ENCODE results near the gene OR10K1.

OR10K1 gene

DNA sequence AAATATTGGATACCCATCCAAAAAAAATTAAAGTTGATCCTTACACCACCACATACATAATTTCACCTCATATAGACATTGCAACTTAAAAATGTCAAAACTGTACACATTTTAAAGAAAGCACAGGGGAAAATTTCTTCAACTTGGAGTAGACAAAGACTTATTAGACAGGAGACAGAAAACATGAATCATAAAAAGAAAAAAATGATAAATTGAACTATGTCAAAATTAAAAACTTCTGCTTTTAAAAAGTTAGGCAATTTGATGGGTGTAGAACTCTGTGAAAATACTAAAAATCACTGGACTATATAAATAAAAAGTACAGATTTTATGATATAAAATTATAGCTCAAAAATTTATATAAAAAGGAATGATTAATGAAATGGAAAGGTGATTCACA is 4.4 kb upstream of the OR10K1 start:
- Histone ChIP-seq H3K4me3 (ENCODE audit: insufficient read depth, low read depth, low read length, poor library complexity, severe bottlenecking) (no peak overlapping the region), H3K27me3 (replicated peaks; ENCODE audit: control insufficient read depth, insufficient read depth, low read length, poor library complexity, severe bottlenecking) (peaks cover 5% of the 10 kb centered on the region), H3K9me3 (ENCODE audit: control insufficient read depth, low read length) (no peaks in the 10 kb centered on the region), H3K27ac (ENCODE audit: insufficient read depth, low read length, poor library complexity, severe bottlenecking) (no peak overlapping the region), H3K4me1 (ENCODE audit: control insufficient read depth, insufficient read depth, low read length, poor library complexity, severe bottlenecking) (no peaks in the 10 kb centered on the region), H3K36me3 (ENCODE audit: control insufficient read depth, insufficient read depth, low read length) (no peaks in the 10 kb centered on the region)
- no peak for DNase-seq

DNA sequence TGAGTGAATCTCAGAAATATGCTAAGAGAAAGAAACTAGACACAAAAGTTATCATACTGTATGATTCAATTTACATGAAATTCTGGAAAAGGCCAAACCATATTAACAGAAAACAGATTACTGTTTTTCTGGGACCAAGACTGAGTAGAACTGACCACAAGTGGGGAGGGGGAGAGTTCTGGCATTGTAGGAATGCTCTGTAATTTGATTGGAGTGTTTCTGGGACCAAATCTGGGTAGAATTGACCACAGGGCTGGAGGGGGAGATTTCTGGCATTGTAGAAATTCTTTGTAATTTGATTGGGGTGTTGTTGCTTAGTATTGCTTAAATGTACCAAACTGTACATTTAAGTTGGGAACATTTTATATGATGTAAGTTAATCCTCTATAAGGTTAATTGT is 3.4 kb upstream of the OR10K1 start:
- no peak for DNase-seq
- peaks cover 5% of the 10 kb centered on the region for H3K27me3 ChIP-seq (replicated peaks; ENCODE audit: control insufficient read depth, insufficient read depth, low read length, poor library complexity, severe bottlenecking)
- H3K36me3 ChIP-seq (ENCODE audit: control insufficient read depth, insufficient read depth, low read length), result no peaks in the 10 kb centered on the region
- H3K4me1 ChIP-seq (ENCODE audit: control insufficient read depth, insufficient read depth, low read length, poor library complexity, severe bottlenecking), result no peaks in the 10 kb centered on the region
- no peaks in the 10 kb centered on the region for H3K9me3 ChIP-seq (ENCODE audit: control insufficient read depth, low read length)
- H3K27ac ChIP-seq (ENCODE audit: insufficient read depth, low read length, poor library complexity, severe bottlenecking), result no peak overlapping the region
- no peak overlapping the region for H3K4me3 ChIP-seq (ENCODE audit: insufficient read depth, low read depth, low read length, poor library complexity, severe bottlenecking)

DNA sequence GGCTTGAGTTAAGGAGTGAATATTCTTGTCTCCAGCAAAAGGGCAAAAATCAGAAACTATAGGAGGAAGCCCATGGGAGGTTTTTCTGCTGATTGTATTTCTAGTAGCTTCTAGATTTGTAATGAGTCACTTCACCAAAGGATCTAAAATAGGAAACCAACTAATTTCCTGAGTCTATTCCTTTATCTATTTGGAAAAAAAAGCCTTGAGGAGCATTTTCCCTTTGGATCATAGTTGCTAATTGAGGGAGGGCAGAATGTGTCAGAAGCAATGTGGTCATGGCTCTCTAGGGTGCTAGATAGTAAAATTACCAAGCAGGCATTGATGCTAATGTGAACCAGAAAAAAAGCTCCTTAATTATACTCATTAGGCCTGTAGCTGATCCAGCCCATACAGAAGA is 10.3 kb downstream of the OR10K1 start, which contains the start of gene OR10R2:
Gene OR10R2, plus strand, starts transcription at position 301 of the 400 bp plus-strand sequence. CDS start 106 bp downstream, outside the sequence.
- no peaks in the 10 kb centered on the region for H3K36me3 ChIP-seq (ENCODE audit: control insufficient read depth, insufficient read depth, low read length)
- no peak for DNase-seq
- H3K27me3 ChIP-seq (replicated peaks; ENCODE audit: control insufficient read depth, insufficient read depth, low read length, poor library complexity, severe bottlenecking), result no peaks in the 10 kb centered on the region
- no peaks in the 10 kb centered on the region for H3K9me3 ChIP-seq (ENCODE audit: control insufficient read depth, low read length)
- H3K4me1 ChIP-seq (ENCODE audit: control insufficient read depth, insufficient read depth, low read length, poor library complexity, severe bottlenecking), result no peaks in the 10 kb centered on the region
- H3K27ac ChIP-seq (ENCODE audit: insufficient read depth, low read length, poor library complexity, severe bottlenecking), result no peak within 1 kb of the TSS
- no peak within 1 kb of the TSS for H3K4me3 ChIP-seq (ENCODE audit: insufficient read depth, low read depth, low read length, poor library complexity, severe bottlenecking)

DNA sequence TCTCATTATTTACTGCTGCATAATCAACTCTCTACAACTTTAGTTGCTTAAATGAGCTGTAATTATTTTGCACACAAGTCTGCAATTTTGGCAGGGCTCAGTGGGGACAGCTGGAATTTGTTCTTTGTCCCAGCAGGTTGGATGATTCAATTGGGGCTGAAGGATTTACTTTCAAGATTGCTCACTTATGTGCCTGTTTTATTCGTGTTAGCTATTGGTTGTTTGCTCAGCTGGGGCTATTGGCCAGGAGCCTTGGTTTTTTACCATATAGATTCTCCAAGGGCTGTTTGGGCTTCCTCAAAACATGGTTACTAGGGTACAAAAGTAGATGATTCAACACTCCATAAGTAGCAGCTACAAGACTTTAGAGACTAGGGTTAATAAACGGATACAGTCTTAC is 23.8 kb downstream of the OR10K1 start:
- Histone ChIP-seq H3K4me3 (ENCODE audit: insufficient read depth, low read depth, low read length, poor library complexity, severe bottlenecking) (no peak overlapping the region), H3K36me3 (ENCODE audit: control insufficient read depth, insufficient read depth, low read length) (no peaks in the 10 kb centered on the region), H3K27me3 (replicated peaks; ENCODE audit: control insufficient read depth, insufficient read depth, low read length, poor library complexity, severe bottlenecking) (no peaks in the 10 kb centered on the region), H3K27ac (ENCODE audit: insufficient read depth, low read length, poor library complexity, severe bottlenecking) (no peak overlapping the region), H3K9me3 (ENCODE audit: control insufficient read depth, low read length) (no peaks in the 10 kb centered on the region), H3K4me1 (ENCODE audit: control insufficient read depth, insufficient read depth, low read length, poor library complexity, severe bottlenecking) (no peaks in the 10 kb centered on the region)
- no peak for DNase-seq

GRCh38 chr1:158491316-158491715 is 29.7 kb downstream of the OR10K1 start:
- Histone ChIP-seq H3K4me1 (ENCODE audit: control insufficient read depth, insufficient read depth, low read length, poor library complexity, severe bottlenecking) (no peaks in the 10 kb centered on the region), H3K36me3 (ENCODE audit: control insufficient read depth, insufficient read depth, low read length) (no peaks in the 10 kb centered on the region), H3K9me3 (ENCODE audit: control insufficient read depth, low read length) (no peaks in the 10 kb centered on the region), H3K4me3 (ENCODE audit: insufficient read depth, low read depth, low read length, poor library complexity, severe bottlenecking) (no peak overlapping the region), H3K27me3 (replicated peaks; ENCODE audit: control insufficient read depth, insufficient read depth, low read length, poor library complexity, severe bottlenecking) (no peaks in the 10 kb centered on the region), H3K27ac (ENCODE audit: insufficient read depth, low read length, poor library complexity, severe bottlenecking) (no peak overlapping the region)
- DNase-seq, result no peak

- H3K27me3 ChIP-seq (replicated peaks; ENCODE audit: control insufficient read depth, insufficient read depth, low read length, poor library complexity, severe bottlenecking), result no peaks in the 10 kb centered on the region
- H3K4me1 ChIP-seq (ENCODE audit: control insufficient read depth, insufficient read depth, low read length, poor library complexity, severe bottlenecking), result no peaks in the 10 kb centered on the region
- DNase-seq, result no peak
- no peaks in the 10 kb centered on the region for H3K9me3 ChIP-seq (ENCODE audit: control insufficient read depth, low read length)
- H3K36me3 ChIP-seq (ENCODE audit: control insufficient read depth, insufficient read depth, low read length), result no peaks in the 10 kb centered on the region
- H3K27ac ChIP-seq (ENCODE audit: insufficient read depth, low read length, poor library complexity, severe bottlenecking), result no peak overlapping the region
- H3K4me3 ChIP-seq (ENCODE audit: insufficient read depth, low read depth, low read length, poor library complexity, severe bottlenecking), result no peak overlapping the region
Measured at GRCh38 chr1:158493054-158493453, 31.4 kb downstream of the OR10K1 start.

DNA sequence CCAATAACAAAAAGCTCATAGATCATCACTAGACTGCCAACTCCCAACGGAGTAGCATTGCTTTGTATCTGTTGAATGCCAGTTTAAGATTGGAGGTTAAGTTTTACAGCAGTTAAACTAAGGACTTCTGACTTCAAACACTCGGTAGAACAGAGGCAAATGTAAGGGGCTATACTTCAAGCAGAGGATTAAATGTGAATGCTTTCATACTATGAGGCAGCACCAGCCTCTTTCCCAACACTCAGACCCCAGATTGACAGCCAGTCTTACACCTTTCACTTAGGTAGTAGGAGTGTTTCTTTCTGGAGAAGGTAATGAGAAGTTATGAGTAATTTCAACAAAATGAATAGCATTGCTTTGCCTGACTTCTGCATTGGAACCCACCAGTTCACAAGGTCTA is 33.2 kb downstream of the OR10K1 start:
- no peak for DNase-seq
- H3K9me3 ChIP-seq (ENCODE audit: control insufficient read depth, low read length), result no peaks in the 10 kb centered on the region

DNA sequence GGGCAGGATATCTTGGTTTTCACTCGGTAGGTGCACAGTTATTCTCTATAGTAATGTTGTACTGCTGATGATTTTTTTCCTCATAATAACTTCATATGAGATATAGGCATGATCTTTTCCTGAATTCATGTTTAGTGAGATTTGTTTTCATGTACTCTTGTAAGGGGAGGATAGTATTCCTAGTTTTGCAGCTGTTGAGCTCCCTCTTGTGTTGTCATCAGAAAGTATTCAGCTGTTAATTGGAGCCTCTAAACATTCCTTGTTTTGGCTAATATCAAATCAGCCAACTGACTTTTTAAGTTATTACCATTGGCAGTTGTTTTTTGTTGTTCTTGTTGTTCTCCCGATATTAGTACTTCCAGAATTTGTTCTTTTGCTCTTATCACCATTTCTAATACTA is 34.7 kb downstream of the OR10K1 start:
- H3K9me3 ChIP-seq (ENCODE audit: control insufficient read depth, low read length), result no peaks in the 10 kb centered on the region
- no peak overlapping the region for H3K4me3 ChIP-seq (ENCODE audit: insufficient read depth, low read depth, low read length, poor library complexity, severe bottlenecking)
- DNase-seq, result no peak
- no peaks in the 10 kb centered on the region for H3K36me3 ChIP-seq (ENCODE audit: control insufficient read depth, insufficient read depth, low read length)
- H3K27ac ChIP-seq (ENCODE audit: insufficient read depth, low read length, poor library complexity, severe bottlenecking), result no peak overlapping the region
- H3K4me1 ChIP-seq (ENCODE audit: control insufficient read depth, insufficient read depth, low read length, poor library complexity, severe bottlenecking), result no peaks in the 10 kb centered on the region
- no peaks in the 10 kb centered on the region for H3K27me3 ChIP-seq (replicated peaks; ENCODE audit: control insufficient read depth, insufficient read depth, low read length, poor library complexity, severe bottlenecking)

More for the DNA sequence above, 33.2 kb downstream of the OR10K1 start:
- Histone ChIP-seq H3K4me1 (ENCODE audit: control insufficient read depth, insufficient read depth, low read length, poor library complexity, severe bottlenecking) (no peaks in the 10 kb centered on the region), H3K27ac (ENCODE audit: insufficient read depth, low read length, poor library complexity, severe bottlenecking) (no peak overlapping the region), H3K36me3 (ENCODE audit: control insufficient read depth, insufficient read depth, low read length) (no peaks in the 10 kb centered on the region), H3K27me3 (replicated peaks; ENCODE audit: control insufficient read depth, insufficient read depth, low read length, poor library complexity, severe bottlenecking) (no peaks in the 10 kb centered on the region), H3K4me3 (ENCODE audit: insufficient read depth, low read depth, low read length, poor library complexity, severe bottlenecking) (no peak overlapping the region)

DNA sequence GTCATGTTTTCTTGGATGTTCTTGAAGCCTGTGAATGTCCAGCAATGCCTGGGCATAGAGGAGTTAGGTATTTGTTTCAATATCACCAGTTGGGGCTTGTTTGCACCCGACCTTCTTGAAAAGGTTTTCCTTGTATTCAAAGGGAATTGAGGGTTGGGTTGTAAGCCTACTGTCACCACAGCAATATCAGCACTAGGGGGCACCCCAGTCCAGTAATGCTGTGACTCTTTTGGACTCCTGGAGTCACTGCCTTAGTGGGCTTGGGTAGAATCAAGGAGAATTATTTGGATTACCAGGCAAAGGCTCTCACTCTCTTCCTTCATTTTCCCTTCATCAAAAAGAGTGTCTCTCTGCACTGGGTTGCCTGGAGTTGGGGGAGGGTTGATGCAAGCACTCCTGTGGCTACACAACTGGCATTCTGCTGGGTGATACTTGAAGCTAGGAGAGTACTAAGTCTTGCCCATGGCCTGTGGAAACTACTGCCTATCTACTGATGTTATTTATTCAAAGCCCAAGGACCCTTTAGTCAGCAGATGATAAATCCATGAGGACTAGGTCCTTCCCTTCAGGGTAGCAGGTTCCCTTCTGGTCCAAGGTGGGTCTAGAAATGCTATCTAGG is 44.8 kb downstream of the OR10K1 start:
- Histone ChIP-seq H3K27me3 (replicated peaks; ENCODE audit: control insufficient read depth, insufficient read depth, low read length, poor library complexity, severe bottlenecking) (no peaks in the 10 kb centered on the region), H3K4me3 (ENCODE audit: insufficient read depth, low read depth, low read length, poor library complexity, severe bottlenecking) (no peak overlapping the region), H3K4me1 (ENCODE audit: control insufficient read depth, insufficient read depth, low read length, poor library complexity, severe bottlenecking) (no peaks in the 10 kb centered on the region), H3K36me3 (ENCODE audit: control insufficient read depth, insufficient read depth, low read length) (no peaks in the 10 kb centered on the region), H3K27ac (ENCODE audit: insufficient read depth, low read length, poor library complexity, severe bottlenecking) (no peak overlapping the region), H3K9me3 (ENCODE audit: control insufficient read depth, low read length) (no peaks in the 10 kb centered on the region)
- DNase-seq, result peak in 1 of 3 donors; percentile 26

DNA sequence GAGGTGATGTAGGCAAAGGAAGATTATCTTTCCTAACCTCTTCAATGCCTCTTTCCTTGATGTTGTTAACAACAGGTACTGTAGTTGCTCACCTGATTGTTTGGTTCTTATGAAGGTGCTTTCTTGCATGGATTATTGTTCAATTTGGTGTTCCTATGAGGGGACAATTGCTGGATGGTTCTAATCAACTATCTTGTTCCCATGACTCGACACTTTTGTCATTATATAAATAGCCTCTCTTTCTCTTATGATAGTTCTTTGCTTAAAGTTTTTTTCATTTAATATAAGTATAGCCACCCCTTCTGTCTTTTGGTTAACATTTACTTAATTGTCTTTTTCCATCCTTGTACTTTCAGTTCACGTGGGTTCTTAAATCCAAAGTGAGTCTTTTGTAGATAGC is 45.9 kb downstream of the OR10K1 start:
- H3K9me3 ChIP-seq (ENCODE audit: control insufficient read depth, low read length), result no peaks in the 10 kb centered on the region
- no peaks in the 10 kb centered on the region for H3K27me3 ChIP-seq (replicated peaks; ENCODE audit: control insufficient read depth, insufficient read depth, low read length, poor library complexity, severe bottlenecking)
- no peak overlapping the region for H3K27ac ChIP-seq (ENCODE audit: insufficient read depth, low read length, poor library complexity, severe bottlenecking)
- no peak overlapping the region for H3K4me3 ChIP-seq (ENCODE audit: insufficient read depth, low read depth, low read length, poor library complexity, severe bottlenecking)
- H3K4me1 ChIP-seq (ENCODE audit: control insufficient read depth, insufficient read depth, low read length, poor library complexity, severe bottlenecking), result no peaks in the 10 kb centered on the region
- H3K36me3 ChIP-seq (ENCODE audit: control insufficient read depth, insufficient read depth, low read length), result no peaks in the 10 kb centered on the region
- DNase-seq, result no peak

All from effector memory CD4-positive, alpha-beta T cell (primary cell).